Body of pancreas (tissue), 4 donors: ENCODE measurements around the gene FLACC1.

Experiments used
- CTCF ChIP-seq, 7 experiments: fragments of 450-650 bp in 4 of 7; fragments of 200-600 bp in 3 of 7; sonication (generic) in 3 of 7; IDR thresholded peaks; one replicate each; pipeline ENCODE4 v1.5.1; 2016 to 2019; ENCODE audit warnings: antibody characterized with exemption in 7 of 7
- POLR2A ChIP-seq, 3 donors: fragments of 450-650 bp; IDR thresholded peaks; one replicate each; pipeline ENCODE4 v1.6.1; 2016; ENCODE audit warnings: antibody characterized with exemption in 3 of 3, mild to moderate bottlenecking in 2 of 3

GRCh38 chr2:201322772-201323171 is 34.4 kb downstream of the FLACC1 start:
- TF ChIP-seq CTCF (IDR thresholded peaks at IDR 0.05): no peak
- no peak for TF ChIP-seq POLR2A (IDR thresholded peaks at IDR 0.05)
